K562 (cell line): ENCODE measurements around the gene PRKCE. TPM values are rescaled to one million over a fixed set of nuclear protein-coding genes. Genes with fewer than 3 reads are reported as not detected.

Experiments used
- ATAC-seq: fragments of 200-7000 bp; cut with Tn5 transposase; 3 replicates; pipeline ENCODE4 v1.9.1; 2020; ENCODE audit warnings: moderate library complexity
- BruUV-seq: library from RNA; stranded (reverse); fragments of 400-500 nt; replicated peaks from 2 replicates; lab custom pipeline; 2021; lab: Mats Ljungman, UMichigan
- CTCF ChIA-PET: fragments of 300-600 bp; formaldehyde crosslinking; extraction: SDS; loops from one replicate; lab custom pipeline; 2021; ENCODE audit warnings: low intra/inter-chr PET ratio; lab: Yijun Ruan, JAX
- POLR2A ChIA-PET: fragments of 300-600, 350-650 bp; sonication (Branson Sonifier 250); formaldehyde crosslinking; extraction: SDS; loops from one replicate; lab custom pipeline; 2021; ENCODE audit warnings: antibody characterized with exemption, inconsistent platforms; lab: Yijun Ruan, JAX
- DNase-seq, 4 experiments: peaks; one replicate each; pipeline versions ENCODE4 v3.0.0 to v3.0.0-alpha.2; 2011 to 2018; ENCODE audit warnings: low spot score in 3 of 4, mixed read lengths in 3 of 4; ENCODE audit errors: extremely low read depth in 1 of 4
- FAIRE-seq: peaks from 2 replicates; lab custom pipeline; 2011; peaks lifted over from hg19 to GRCh38; lab: Jason Lieb, UNC
- H2AFZ ChIP-seq: 2 replicates; pipeline ENCODE4 v1.6.0; 2011; ENCODE audit warnings: low read depth, low read length, control low read depth, inconsistent platforms
- H3K27ac ChIP-seq: fragments of 200-600 bp; 3 replicates; pipeline ENCODE4 v1.8.0; 2011; ENCODE audit warnings: low read depth, mild to moderate bottlenecking, control low read depth, inconsistent platforms, low read length, moderate library complexity, mixed read lengths; ENCODE audit errors: extremely low read depth
- H3K27me3 ChIP-seq, 2 experiments: fragments of 300-600 bp in 1 of 2; 2 replicates in 1 of 2; 3 replicates in 1 of 2; pipeline versions ENCODE4 v1.6.0 to v1.8.0; 2011; ENCODE audit warnings: inconsistent platforms in 2 of 2, low read length in 2 of 2, mild to moderate bottlenecking in 1 of 2, mixed read lengths in 1 of 2, moderate library complexity in 1 of 2; ENCODE audit not compliant: control insufficient read depth in 2 of 2, insufficient read depth in 2 of 2
- H3K36me3 ChIP-seq: fragments of 300-600 bp; 3 replicates; pipeline ENCODE4 v1.8.0; 2011; ENCODE audit warnings: mild to moderate bottlenecking, low read length, inconsistent platforms; ENCODE audit not compliant: control insufficient read depth, insufficient read depth
- H3K4me1 ChIP-seq, 2 experiments: fragments of 200-600 bp in 1 of 2; replicated peaks in 1 of 2; 2 replicates in 1 of 2; 3 replicates in 1 of 2; pipeline versions ENCODE4 v1.5.1 to v1.8.0; 2011; ENCODE audit warnings: inconsistent platforms in 2 of 2, low read length in 2 of 2, mild to moderate bottlenecking in 1 of 2, mixed read lengths in 1 of 2, moderate library complexity in 1 of 2; ENCODE audit not compliant: control insufficient read depth in 2 of 2, insufficient read depth in 2 of 2
- H3K4me2 ChIP-seq: 2 replicates; pipeline ENCODE4 v1.6.1; 2011; ENCODE audit warnings: low read length, control low read depth, inconsistent platforms, mixed read lengths; ENCODE audit not compliant: insufficient read depth
- H3K4me3 ChIP-seq: fragments of 200-600 bp; sonication (generic), shearing (Covaris generic); 2 replicates; pipeline ENCODE4 v1.5.1; 2016; ENCODE audit warnings: control low read depth, inconsistent platforms
- H3K79me2 ChIP-seq: fragments of 200-600 bp; 3 replicates; pipeline ENCODE4 v1.8.0; 2011; ENCODE audit warnings: low read length, inconsistent platforms; ENCODE audit not compliant: control insufficient read depth, insufficient read depth
- H3K9ac ChIP-seq, 2 experiments: 2 replicates each; pipeline versions ENCODE4 v1.6.0 to v1.6.1; 2011; ENCODE audit warnings: low read depth in 2 of 2, low read length in 2 of 2, control low read depth in 1 of 2, inconsistent platforms in 1 of 2, mild to moderate bottlenecking in 1 of 2, mixed read lengths in 1 of 2; ENCODE audit not compliant: insufficient read depth in 1 of 2
- H3K9me1 ChIP-seq: one replicate; pipeline ENCODE4 v1.6.0; 2011; ENCODE audit warnings: inconsistent platforms, mild to moderate bottlenecking, low read length, moderate library complexity; ENCODE audit not compliant: control insufficient read depth, insufficient read depth
- H3K9me3 ChIP-seq: replicated peaks from 2 replicates; pipeline ENCODE4 v1.5.1; 2011; ENCODE audit warnings: low read depth, low read length, inconsistent platforms; ENCODE audit not compliant: control insufficient read depth, insufficient read depth
- H4K20me1 ChIP-seq: replicated peaks from 2 replicates; pipeline ENCODE4 v1.6.1; 2011; ENCODE audit warnings: low read length, inconsistent platforms, mixed read lengths; ENCODE audit not compliant: control insufficient read depth, insufficient read depth
- C11orf30 ChIP-seq: fragments of 450-650 bp; IDR thresholded peaks from 2 replicates; pipeline ENCODE4 v1.6.1; 2016; ENCODE audit warnings: low read depth, mild to moderate bottlenecking
- EP300 ChIP-seq: IDR thresholded peaks from 2 replicates; pipeline ENCODE4 v1.6.1; 2012; ENCODE audit warnings: low read length, improper control_type of control experiment
- HOXB6 ChIP-seq: fragments of 250-450 bp; sonication (Bioruptor Pico); IDR thresholded peaks from 2 replicates; pipeline ENCODE4 v1.5.1; 2022; ENCODE audit warnings: mild to moderate bottlenecking, borderline replicate concordance
- MED1 ChIP-seq: sonication (generic); formaldehyde crosslinking; IDR thresholded peaks from 2 replicates; pipeline ENCODE4 v1.8.1; 2023; ENCODE audit warnings: missing genetic modification reagents, borderline replicate concordance
- MEF2D ChIP-seq: conservative IDR thresholded peaks from 2 replicates; pipeline ENCODE4 v1.6.1; 2016; ENCODE audit warnings: low read depth, missing genetic modification characterization, missing compliant biosample characterization
- NFIX ChIP-seq: fragments of 250-450 bp; sonication (Bioruptor Pico); IDR thresholded peaks from 2 replicates; pipeline ENCODE4 v1.4.0; 2020; ENCODE audit warnings: low read depth, mild to moderate bottlenecking, moderate library complexity
- SMARCA4 ChIP-seq: fragments of 450-650 bp; IDR thresholded peaks from 2 replicates; pipeline ENCODE4 v1.6.1; 2016
- YBX1 ChIP-seq: fragments of 450-650 bp; IDR thresholded peaks from 2 replicates; pipeline ENCODE4 v1.7.1; 2016; ENCODE audit warnings: mild to moderate bottlenecking
- ZNF316 ChIP-seq: fragments of 450-650 bp; IDR thresholded peaks from 2 replicates; pipeline ENCODE4 v1.6.1; 2016
- WGBS: fragments of 100-300 bp; shearing (Covaris generic); methylation state at CpG from one replicate; pipeline ENCODE4 v1.1.6; 2016; ENCODE audit warnings: low coverage, mixed read lengths; ENCODE audit not compliant: insufficient coverage; ENCODE audit errors: missing lambda C conversion rate; 5-methylcytosine and 5-hydroxymethylcytosine counted together
- in situ Hi-C: fragments of 300-500 bp; cut with MboI; formaldehyde crosslinking; loops from 4 replicates; pipeline ENCODE4 v1.15.0; 2018; ENCODE audit warnings: inconsistent platforms, mixed read lengths
- intact Hi-C: fragments of 100-400 bp; cut with micrococcal nuclease; formaldehyde crosslinking; loops from 2 replicates; pipeline ENCODE4 v1.14.2; 2022
- polyA plus RNA-seq, 8 experiments: library from polyadenylated mRNA; depleted of rRNA in 4 of 8; stranded (reverse) in 5 of 8; unstranded in 3 of 8; fragments of >200 nt; fragmentation: Nextera tagmentation in 2 of 8; fragmentation: Illumina TruSeq in 1 of 8; extraction: Ambion mirVana in 2 of 8; extraction: Trizol in 1 of 8; gene quantifications; 2 replicates each; pipeline versions ENCODE4 v1.2.1 to v1.2.3, GENCODE V29; 2011 to 2014; ENCODE audit warnings: inconsistent platforms in 1 of 8, missing spikeins in 1 of 8
- total RNA-seq, 7 experiments: library from RNA; depleted of rRNA in 6 of 7; stranded (reverse); fragments of >200 nt in 6 of 7; fragmentation: Illumina TruSeq in 2 of 7; extraction: Trizol in 2 of 7; gene quantifications; 2 replicates each; pipeline versions ENCODE4 v1.2.1 to v1.2.3, GENCODE V29; 2011 to 2021; ENCODE audit warnings: low replicate concordance in 1 of 7
- TF ChIP-seq, protein P1 (sequence below): fragments of 250-450 bp; sonication (Bioruptor Pico); IDR thresholded peaks from 2 replicates; pipeline ENCODE4 v1.4.0; 2020; ENCODE audit warnings: mild to moderate bottlenecking, moderate library complexity
- TF ChIP-seq, protein P2 (sequence below): sonication (generic); formaldehyde crosslinking; IDR thresholded peaks from 2 replicates; pipeline ENCODE4 v1.8.0; 2022; ENCODE audit warnings: missing genetic modification reagents, mild to moderate bottlenecking, borderline replicate concordance
- TF ChIP-seq, protein P3 (sequence below): fragments of 450-650 bp; formaldehyde crosslinking; IDR thresholded peaks from 2 replicates; pipeline ENCODE4 v1.4.0; 2020; ENCODE audit warnings: mild to moderate bottlenecking
- TF ChIP-seq, protein P4 (sequence below): IDR thresholded peaks from 2 replicates; pipeline ENCODE4 v1.6.1; 2012; ENCODE audit warnings: low read depth, low read length, improper control_type of control experiment, borderline replicate concordance
- TF ChIP-seq, protein P5 (sequence below): fragments of 250-450 bp; sonication (Bioruptor Pico); IDR thresholded peaks from 2 replicates; pipeline ENCODE4 v1.8.0; 2021; ENCODE audit warnings: moderate library complexity, mild to moderate bottlenecking, inconsistent platforms

PRKCE gene
- total and polyA plus RNA-seq, 9 of the 15 experiments (the other 6 are each of a cell fraction or from before 2014, with no cell fraction given) = 0.06 to 1.0 (median 0.22) TPM; not detected in 1

DNA sequence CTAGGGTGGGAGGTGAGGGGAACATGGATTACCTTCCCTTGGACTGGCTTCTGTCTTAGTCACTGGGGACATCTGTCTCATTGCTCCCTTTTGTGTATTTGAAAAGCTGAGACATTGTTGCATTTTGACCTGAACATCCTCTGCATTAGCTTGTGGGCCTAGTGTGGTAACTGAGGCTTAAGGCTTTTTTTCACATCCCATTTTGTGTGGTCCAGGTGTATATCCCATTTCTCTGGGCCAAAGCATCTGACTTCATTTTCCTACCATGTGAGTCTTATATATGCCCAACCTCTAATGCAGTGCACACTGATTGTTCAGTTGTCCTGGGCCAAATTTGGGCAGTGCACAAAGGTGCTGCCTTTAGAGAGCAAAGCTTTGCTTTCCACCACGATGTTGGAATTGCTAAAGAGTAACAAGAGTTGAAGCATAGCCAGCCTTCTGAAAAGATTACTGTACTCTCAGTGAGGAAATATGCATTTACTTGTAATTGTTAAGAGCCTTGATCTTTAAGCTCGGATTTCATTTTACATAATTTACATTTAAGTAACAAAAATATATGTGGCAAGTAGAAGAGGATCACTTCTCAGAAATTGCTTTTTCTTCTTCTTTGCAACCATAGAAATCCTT, 13.3 kb downstream of the PRKCE start:
- 0% methylated on average over 2 of the region's 2 CpGs for WGBS
- H3K4me3 ChIP-seq = no peak overlapping the region
- H3K36me3 ChIP-seq = no peaks in the 10 kb centered on the region
- ATAC-seq = no peak
- H3K9me3 ChIP-seq = no peaks in the 10 kb centered on the region
- peaks cover 9 to 13% of the 10 kb centered on the region in 2 experiments for H3K27me3 ChIP-seq
- no peak for DNase-seq
- no peak overlapping the region for H3K9ac ChIP-seq
- no peak overlapping the region for H3K27ac ChIP-seq
- BruUV-seq = no TSS peak
- no peaks in the 10 kb centered on the region for H3K79me2 ChIP-seq
- POLR2A ChIA-PET = interaction anchor here (0.7 to 0.8 kb wide), 2 partner anchors 15 to 321 kb away, joined by 3 read pairs; no protein-coding TSS in a partner anchor
- in situ Hi-C loops = no loop called here
- no peak for FAIRE-seq
- no peaks in the 10 kb centered on the region for H4K20me1 ChIP-seq
- peaks cover 0 to 4% of the 10 kb centered on the region in 2 experiments; a peak in 2 of 5 replicates for H3K4me1 ChIP-seq
- no peak overlapping the region for H3K4me2 ChIP-seq
- CTCF ChIA-PET = no interaction called here
- intact Hi-C loops = no loop called here
- H2AFZ ChIP-seq = no peak overlapping the region
- H3K9me1 ChIP-seq = no peaks in the 10 kb centered on the region
- TF ChIP-seq MED1 (CRISPR knock-in tag) (no peak), NFIX (CRISPR knock-in tag) (no peak), C11orf30 (no peak), SMARCA4 (no peak), HOXB6 (CRISPR knock-in tag) (no peak), YBX1 (no peak), ZNF316 (no peak), EP300 (no peak), MEF2D (tag) (no peak)
- TF ChIP-seq, protein P1, sequence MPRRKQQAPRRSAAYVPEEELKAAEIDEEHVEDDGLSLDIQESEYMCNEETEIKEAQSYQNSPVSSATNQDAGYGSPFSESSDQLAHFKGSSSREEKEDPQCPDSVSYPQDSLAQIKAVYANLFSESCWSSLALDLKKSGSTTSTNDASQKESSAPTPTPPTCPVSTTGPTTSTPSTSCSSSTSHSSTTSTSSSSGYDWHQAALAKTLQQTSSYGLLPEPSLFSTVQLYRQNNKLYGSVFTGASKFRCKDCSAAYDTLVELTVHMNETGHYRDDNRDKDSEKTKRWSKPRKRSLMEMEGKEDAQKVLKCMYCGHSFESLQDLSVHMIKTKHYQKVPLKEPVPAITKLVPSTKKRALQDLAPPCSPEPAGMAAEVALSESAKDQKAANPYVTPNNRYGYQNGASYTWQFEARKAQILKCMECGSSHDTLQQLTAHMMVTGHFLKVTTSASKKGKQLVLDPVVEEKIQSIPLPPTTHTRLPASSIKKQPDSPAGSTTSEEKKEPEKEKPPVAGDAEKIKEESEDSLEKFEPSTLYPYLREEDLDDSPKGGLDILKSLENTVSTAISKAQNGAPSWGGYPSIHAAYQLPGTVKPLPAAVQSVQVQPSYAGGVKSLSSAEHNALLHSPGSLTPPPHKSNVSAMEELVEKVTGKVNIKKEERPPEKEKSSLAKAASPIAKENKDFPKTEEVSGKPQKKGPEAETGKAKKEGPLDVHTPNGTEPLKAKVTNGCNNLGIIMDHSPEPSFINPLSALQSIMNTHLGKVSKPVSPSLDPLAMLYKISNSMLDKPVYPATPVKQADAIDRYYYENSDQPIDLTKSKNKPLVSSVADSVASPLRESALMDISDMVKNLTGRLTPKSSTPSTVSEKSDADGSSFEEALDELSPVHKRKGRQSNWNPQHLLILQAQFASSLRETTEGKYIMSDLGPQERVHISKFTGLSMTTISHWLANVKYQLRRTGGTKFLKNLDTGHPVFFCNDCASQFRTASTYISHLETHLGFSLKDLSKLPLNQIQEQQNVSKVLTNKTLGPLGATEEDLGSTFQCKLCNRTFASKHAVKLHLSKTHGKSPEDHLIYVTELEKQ (CRISPR knock-in tag) = no peak
- TF ChIP-seq, protein P2, sequence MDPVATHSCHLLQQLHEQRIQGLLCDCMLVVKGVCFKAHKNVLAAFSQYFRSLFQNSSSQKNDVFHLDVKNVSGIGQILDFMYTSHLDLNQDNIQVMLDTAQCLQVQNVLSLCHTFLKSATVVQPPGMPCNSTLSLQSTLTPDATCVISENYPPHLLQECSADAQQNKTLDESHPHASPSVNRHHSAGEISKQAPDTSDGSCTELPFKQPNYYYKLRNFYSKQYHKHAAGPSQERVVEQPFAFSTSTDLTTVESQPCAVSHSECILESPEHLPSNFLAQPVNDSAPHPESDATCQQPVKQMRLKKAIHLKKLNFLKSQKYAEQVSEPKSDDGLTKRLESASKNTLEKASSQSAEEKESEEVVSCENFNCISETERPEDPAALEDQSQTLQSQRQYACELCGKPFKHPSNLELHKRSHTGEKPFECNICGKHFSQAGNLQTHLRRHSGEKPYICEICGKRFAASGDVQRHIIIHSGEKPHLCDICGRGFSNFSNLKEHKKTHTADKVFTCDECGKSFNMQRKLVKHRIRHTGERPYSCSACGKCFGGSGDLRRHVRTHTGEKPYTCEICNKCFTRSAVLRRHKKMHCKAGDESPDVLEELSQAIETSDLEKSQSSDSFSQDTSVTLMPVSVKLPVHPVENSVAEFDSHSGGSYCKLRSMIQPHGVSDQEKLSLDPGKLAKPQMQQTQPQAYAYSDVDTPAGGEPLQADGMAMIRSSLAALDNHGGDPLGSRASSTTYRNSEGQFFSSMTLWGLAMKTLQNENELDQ (CRISPR knock-in tag) = no peak
- TF ChIP-seq, protein P3, sequence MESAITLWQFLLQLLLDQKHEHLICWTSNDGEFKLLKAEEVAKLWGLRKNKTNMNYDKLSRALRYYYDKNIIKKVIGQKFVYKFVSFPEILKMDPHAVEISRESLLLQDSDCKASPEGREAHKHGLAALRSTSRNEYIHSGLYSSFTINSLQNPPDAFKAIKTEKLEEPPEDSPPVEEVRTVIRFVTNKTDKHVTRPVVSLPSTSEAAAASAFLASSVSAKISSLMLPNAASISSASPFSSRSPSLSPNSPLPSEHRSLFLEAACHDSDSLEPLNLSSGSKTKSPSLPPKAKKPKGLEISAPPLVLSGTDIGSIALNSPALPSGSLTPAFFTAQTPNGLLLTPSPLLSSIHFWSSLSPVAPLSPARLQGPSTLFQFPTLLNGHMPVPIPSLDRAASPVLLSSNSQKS (CRISPR knock-in tag) = no peak
- TF ChIP-seq, protein P4, sequence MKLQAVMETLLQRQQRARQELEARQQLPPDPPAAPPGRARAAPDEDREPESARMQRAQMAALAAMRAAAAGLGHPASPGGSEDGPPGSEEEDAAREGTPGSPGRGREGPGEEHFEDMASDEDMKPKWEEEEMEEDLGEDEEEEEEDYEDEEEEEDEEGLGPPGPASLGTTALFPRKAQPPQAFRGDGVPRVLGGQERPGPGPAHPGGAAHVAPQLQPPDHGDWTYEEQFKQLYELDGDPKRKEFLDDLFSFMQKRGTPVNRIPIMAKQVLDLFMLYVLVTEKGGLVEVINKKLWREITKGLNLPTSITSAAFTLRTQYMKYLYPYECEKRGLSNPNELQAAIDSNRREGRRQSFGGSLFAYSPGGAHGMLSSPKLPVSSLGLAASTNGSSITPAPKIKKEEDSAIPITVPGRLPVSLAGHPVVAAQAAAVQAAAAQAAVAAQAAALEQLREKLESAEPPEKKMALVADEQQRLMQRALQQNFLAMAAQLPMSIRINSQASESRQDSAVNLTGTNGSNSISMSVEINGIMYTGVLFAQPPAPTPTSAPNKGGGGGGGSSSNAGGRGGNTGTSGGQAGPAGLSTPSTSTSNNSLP = no peak
- TF ChIP-seq, protein P5, sequence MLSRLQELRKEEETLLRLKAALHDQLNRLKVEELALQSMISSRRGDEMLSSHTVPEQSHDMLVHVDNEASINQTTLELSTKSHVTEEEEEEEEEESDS (CRISPR knock-in tag) = no peak
